GM21381 (cell line): ENCODE measurements around the gene SEC62.
"Not testable (repeated sequence)": the region's sequence is repeated elsewhere in the genome, so short reads cannot be mapped to it uniquely, and the experiment has no call there.

Experiments
- ATAC-seq: cut with Tn5 transposase; IDR thresholded peaks from one replicate; pipeline ENCODE4 v1.9.1; 2021; ENCODE audit warnings: mild to moderate bottlenecking, moderate library complexity; ENCODE audit not compliant: unreplicated experiment

SEC62 gene

DNA sequence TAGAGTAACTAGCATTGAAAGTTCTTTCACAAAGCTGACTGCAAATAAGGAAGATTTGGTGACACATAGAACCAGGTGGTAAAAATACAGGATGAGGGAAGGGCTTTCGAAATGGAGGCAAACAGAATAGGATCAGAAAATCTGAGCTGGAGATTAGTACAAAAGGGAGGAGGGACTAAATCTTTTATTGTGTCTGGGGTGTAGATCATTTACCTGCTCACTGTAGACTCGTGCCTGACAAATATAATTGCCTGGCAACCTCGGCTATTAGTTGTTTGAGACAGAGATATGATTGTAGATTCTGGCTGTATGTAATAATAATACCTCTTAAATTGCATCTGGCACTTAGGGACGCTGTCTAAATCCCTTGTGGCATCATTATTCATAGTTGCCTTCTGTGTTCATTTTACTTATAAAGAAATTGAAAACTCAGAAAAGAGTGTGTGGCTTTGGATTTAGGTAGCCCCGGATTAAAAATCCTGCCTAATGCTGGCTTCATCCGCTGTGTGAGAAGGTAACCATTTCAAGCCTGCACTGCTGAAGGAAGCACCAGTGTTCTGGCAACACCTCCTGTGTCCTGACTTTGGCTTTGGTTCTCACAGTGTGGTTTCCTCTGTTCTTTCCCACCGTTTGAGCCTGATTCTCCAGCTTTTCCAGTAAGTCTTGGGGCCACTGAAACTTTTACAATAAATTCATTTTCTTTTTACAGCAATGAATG, 46.2 kb downstream of the SEC62 start:
- ATAC-seq, result no peak

DNA sequence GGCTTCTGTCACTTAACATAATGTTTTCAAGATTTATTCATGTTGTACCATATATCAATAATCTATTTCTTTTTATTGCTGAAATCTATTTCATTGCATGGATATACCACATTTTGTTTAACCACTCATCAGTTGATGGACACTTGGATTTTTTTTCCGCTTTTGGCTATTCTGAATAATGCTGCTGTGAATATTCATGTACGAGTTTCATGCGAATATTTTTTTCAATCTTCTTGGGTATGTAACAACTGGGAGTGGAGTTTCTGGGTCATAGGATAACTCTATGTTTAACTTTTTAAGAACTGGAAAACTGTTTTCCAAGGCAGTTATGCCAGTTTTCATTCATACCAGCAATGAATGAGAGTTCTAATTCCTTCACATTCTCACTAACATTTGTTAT, 49.5 kb downstream of the SEC62 start:
- no peak for ATAC-seq

DNA sequence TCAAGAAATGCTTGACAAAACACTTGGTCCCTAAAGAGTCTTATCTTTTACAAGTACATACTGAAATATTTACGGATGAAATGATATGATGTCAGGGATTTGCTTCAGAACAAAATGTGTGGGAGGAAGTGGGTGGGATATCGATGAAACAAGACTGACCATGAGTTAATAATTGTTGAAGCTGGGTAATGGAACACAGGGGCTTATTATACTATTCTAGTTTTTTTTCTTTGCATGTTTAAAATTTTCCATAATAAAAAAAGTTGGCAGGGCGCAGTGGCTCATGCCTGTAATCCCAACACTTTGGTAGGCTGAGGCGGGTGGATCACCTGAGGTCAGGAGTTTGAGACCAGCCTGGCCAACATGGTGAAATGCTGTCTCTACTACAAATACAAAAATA, 52.7 kb downstream of the SEC62 start:
- not testable (repeated sequence) for ATAC-seq

DNA sequence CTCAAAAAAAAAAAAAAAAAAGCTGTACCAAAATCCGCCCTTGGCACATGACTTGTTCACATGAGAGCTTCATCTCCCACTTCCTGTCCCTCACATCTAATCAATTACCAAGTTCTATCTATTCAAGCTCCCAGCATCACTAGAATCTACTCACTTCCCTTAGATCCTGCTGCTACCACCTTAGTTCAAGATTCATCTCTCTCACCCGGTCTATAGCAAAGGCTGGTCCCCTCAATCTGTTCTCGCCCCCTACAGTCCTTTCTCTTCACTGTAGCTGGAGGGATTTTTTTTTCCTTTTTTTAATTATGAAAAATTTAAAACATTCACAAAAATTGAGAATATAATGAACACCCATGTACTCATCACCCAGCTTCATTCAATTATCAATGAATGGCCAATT, 54.5 kb downstream of the SEC62 start:
- ATAC-seq, result no peak

DNA sequence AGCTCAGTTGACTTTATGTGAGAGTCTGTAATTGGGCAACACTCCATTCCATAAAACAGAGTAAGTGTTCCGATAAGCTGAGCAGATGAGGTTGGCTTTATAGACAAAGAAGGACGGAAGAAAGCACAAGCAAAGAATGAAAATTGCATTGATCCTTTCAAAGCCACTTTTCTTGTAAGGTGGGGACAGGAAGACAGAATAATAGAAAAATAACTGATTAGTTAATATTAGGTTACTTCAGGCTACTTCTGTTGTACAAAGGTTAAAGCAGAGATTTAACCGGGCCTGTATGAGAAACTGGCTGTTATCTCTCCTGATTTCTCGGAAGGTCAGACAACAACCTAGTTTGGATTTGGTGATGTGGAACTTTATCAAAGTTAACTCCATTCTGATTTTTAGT, 55.7 kb downstream of the SEC62 start:
- ATAC-seq, result no peak

DNA sequence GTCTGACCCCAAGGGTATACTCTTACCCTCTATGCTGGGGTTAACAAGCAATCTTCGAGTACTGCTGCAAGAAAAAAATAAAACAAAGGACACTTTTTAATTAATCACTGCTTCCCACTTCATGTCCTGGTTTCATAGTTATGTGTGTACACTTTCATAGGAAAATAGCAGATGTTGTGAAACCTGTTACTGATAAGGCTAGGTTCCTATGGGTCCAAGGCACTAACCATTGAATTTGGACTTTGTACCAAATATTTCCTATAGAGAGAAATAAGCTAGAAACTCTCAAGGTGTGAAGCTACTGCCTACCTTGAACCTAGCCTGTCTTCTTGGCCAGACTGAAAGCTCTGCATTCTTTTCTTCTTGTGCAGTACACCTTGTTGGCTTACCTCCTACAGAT, 56.6 kb downstream of the SEC62 start:
- no peak for ATAC-seq

DNA sequence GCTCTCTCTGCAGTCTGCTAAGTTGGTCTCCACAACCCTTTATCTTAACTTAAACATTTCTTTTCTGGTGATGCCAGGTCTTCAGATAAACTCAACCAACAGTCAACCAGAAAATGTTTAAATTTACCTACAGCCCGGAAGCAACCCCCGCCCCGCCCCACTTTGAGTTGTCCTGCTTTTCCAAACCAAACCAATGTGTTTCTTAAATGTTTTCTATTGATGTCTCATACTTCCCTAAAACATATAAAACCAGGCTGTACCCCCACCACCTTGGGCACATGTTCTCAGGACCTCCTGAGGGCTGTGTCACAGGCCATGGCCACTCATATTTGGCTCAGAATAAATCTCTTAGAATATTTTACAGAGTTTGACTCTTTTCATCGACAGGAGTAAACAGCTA, 58.0 kb downstream of the SEC62 start:
- ATAC-seq, result no peak

DNA sequence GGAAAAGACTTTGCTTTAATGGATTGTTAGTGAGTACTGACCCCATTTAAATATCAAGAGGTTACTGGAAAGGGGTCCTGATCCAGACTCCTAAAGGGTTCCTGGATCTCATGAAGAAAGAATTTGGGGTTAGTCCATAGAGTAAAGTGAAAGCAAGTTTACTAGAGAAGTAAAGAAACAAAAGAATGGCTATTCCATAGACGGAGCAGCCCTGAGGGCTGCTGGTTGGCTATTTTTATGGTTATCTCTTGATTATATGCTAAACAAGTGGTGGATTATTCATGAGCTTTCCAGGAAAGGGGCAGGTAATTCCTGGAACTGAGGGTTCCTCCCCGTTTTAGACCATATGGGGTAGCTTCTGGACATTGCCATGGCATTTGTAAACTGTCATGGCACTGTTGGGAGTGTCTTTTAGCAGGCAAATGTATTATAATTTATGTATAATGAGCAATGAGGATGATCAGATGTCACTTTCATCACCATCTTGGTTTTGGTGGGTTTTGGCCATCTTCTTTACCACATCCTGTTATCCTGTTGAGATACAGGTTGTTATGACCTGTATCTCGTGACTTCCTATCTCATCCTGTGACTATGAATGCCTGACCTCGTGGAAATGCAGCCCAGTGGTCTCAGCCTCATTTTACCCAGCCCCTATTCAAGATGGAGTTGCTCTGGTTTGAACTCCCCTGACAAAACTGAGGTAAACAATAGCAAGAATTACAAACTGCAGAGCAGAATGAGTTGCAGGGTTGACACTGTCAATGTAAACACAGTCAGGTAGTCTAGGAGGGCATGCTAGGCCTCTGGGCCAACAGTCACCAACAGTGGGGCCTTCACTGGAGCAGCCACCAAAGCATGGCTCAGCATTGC, 60.9 kb downstream of the SEC62 start:
- ATAC-seq, result no peak

DNA sequence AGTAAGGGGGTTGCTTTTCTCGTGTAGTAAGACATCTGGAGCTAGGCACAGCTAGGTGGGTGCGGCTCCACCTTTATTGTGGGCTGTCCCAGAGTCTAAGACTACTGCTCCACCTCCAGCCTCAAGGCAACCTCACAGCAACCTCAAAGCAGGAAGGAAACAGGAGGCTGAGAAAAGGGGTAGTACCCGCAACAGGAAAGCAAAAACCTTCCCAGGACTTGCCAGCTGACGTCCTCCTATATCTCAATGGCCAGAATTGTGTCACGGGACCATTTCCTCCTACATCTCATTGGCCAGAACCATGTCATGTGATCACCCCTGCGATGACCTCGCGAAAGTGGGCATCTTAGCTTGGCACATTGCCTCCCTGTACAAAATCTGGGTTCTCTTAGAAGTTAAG, 66.9 kb downstream of the SEC62 start:
- no peak for ATAC-seq

DNA sequence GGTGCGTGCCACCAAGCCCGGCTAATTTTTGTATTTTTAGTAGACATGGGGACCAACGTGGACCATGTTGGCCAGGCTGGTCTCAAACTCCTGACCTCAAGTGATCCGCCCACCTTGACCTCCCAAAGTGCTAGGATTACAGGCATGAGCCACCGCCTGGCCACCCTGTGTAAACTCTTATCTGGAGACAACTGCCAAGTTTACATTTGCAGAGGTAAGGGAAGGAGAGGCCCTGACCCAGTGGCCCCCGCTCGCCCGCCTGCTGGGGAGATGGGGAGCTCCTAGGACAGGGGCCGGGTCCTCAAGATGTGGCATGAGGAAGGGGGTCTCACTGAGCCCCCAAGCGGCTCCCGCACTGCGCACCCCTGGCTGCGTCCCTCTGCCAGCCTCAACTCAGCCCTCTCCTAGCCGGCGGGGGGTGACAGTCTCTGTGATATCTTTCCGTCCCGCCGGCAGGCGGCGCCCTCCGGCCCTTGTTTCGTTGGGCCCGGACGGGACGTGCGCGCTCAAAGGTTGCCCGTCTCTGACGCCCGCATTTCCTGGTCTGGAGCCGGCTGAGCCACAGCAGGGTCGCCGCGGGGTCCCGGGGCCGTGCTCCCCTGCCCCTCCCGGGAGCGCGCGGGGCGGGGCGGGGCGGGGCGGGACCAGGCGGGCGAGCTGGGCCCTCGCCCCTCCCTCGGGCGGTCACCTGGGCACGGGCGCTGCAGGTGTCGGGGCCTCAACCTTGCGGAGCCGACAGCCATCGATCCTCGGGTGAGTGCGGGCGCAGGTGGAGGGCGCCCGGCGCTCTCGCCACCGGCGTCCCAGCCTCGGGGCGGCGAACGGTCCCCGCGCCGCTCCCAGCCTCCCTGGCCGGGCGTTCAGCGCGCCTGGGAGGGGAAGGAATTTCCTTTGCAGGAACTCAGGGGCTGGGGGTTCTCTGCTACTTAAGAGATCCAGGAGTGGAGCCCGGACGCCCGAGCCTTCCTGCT, 71.1 kb downstream of the SEC62 start, which contains the start of gene GPR160:
Gene GPR160 (plus strand): TSS at position 533 of the 971 bp plus-strand sequence. CDS start 45,978 bp downstream, outside the sequence.
- ATAC-seq, result peak; percentile 80

DNA sequence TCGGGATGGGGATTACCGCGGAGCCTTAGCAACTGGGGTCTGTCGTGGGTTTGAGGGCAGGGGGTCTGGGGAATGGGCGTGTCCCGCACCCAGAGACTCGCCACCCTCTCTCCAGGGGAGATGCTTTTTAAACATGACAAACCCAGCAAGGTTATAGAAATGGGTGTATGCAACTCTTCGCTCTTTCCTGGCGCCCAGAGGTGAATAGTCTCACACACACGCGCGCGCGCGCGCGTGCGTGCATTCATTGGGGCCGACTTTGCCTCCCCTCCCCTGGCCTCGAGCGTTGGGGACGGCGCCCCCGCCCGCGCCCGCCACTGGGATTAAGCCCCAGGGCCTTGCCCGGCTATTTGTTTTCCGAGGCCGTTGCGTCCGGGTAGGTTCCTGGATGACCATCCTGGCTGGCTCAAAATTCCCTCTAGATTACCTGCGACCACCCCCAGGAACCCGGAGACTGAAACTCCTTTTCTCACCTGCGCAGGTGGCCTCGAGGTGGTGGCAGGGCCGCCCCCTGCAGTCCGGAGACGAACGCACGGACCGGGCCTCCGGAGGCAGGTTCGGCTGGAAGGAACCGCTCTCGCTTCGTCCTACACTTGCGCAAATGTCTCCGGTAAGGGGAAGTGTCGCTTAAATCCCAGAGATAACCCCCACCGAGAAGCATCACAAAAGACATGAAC, 72.0 kb downstream of the SEC62 start:
- ATAC-seq, result peak; percentile 4

DNA sequence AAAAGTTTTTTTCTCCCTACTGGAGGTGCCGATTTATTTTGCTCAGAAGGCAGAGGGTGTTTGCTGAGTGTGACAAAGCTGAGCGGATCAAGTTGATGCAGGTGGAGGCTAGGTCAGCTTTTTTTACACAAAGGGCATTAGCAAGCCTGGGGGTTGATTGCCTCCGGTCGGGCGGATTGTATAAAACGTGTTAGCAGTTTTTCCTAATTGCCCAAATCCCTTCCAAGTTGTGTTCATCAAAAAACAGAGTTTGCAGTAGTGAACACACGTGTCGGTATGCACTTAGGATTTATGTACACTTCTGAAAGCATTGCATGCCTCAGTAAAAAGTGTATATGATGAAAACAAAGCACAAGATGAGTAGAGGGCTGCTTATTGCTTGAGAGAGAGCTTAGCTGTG, 73.8 kb downstream of the SEC62 start:
- ATAC-seq, result no peak

DNA sequence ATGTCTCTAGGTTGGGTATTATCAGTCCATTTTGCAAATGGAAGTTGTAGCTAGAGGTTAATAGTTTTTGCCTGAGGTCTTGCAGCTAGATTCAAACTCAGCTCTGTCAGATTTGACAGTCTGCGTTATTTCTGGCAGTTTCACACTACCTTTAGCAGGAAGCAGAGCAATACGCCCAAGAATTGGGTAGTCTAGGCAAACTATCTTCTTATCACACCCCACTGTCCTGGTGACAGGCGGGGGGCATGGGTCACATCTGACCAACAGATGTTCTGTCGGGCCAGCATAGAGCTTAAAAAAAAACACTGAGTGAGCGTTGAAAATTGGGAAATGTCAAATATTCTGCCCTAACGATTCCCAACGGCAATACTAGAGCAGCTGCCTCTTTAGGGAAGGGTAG, 76.9 kb downstream of the SEC62 start:
- ATAC-seq, result no peak

DNA sequence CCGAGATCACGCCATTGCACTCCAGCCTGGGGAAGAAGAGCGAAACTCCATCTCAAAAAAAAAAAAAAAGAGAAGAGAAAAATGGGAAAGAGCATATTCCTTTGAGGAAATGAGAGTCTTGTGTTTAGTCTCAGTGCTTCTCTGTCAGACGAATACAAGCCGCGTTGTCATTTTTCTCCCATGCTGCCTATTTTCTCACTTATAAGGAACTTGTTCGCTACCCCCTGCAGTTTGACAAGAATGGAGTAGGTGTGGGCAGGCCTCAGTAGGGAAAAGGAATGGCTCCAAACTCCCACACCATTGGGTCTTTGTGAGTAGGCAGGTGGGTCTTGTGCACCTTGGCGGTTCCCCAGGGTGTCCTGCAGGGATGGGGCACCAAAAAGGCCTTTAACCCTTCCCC, 77.7 kb downstream of the SEC62 start:
- ATAC-seq, result no peak

DNA sequence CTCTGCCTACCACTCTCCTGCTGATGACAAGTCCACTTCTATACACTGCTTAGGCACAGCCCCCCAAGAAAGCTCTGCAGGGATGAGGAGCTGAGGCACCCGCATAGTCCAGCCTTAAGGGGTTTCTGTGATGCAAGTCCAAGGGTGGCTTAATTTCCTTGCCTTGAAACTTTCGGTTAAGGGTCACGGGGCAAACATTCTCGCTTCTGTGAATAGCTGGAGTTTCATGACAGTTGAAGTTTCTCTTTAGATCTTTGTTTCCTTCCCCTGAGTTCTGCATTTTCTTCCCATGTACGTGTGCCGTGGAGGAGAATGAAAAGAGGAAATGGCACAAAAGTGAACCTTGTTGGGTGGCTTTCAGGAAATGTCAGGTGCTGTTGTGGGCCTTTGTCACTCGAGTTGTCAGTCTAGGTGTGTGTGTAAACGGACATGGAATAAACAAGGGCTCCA, 78.2 kb downstream of the SEC62 start:
- ATAC-seq, result peak; percentile 83

DNA sequence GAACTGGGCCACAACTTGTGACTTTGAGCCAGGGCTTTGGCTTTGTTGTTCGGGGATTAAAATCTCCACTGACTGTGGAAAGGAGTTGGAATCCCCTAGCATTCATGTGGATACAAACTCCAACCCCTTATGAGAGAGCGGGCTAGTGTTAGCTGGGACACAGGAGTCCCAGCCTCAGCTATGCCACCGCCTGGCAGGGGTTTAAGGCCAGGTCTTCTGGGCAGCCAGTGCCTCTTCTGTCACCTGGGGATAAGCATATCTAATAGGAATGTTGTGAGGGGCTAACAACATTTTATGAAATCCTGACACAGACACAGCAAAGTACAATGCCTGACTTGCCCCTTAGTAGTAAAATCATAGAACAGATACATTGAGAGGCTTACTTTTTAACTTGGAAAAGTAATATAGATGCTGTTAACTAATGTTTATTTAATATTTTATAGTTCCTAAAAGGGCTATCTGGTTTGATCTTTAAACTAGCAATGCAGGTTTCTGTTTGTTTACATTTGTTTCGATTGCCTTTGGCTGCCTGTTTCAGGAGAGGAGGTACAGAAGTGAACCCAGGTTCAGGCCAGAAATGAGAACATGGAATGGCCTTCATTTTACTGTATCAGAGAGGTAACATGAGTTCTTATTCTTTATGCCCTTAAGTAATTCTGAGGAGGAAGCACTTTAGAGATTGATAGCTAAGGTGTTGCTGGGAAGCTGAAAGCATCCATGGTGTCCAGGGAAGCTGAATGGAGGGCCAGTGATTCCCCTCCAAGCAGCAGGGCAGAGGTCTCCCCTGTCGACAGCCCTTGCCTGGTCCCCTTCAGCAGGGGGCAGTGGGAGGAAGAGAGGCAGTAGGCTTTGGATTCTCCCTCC, 79.9 kb downstream of the SEC62 start:
- no peak for ATAC-seq

DNA sequence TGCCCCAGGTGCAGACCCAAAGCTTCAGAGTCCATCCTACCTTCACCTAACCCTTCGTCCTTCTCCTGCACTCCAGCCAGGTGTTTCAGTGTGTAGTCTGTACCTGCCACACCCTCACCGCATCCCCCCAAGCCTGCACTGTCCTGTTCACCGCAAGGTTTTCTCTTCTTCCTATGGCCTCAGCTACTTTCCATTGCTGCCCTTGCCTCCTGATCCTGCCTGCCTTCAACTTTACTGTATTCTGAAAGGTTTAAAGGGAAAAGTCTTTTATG, 80.5 kb downstream of the SEC62 start:
- ATAC-seq, result no peak
